ENCODE results near the gene TRAF1. TPM values are rescaled to one million over a fixed set of nuclear protein-coding genes. Genes with fewer than 3 reads are reported as not detected.

Gene TRAF1
- polyA plus RNA-seq, 1 donor from 2014 or later = 0.89 TPM

- Histone ChIP-seq H3K9ac (ENCODE audit: low read length) (no peak overlapping the region), H4K20me1 (ENCODE audit: insufficient read depth) (no peaks in the 10 kb centered on the region), H3F3A (ENCODE audit: insufficient read depth, low read length, poor library complexity, severe bottlenecking) (no peaks in the 10 kb centered on the region), H3K36me3 (ENCODE audit: insufficient read depth, low read length) (no peaks in the 10 kb centered on the region), H3K4me2 (ENCODE audit: low read length) (no peak overlapping the region), H3K79me2 (replicated peaks; ENCODE audit: insufficient read depth, low read length) (no peaks in the 10 kb centered on the region), H3K9me3 (ENCODE audit: low read length) (no peaks in the 10 kb centered on the region), H3K27ac (ENCODE audit: low read length) (no peak overlapping the region), H3K27me3 (ENCODE audit: insufficient read depth, low read depth, low read length) (no peaks in the 10 kb centered on the region), H2AFZ (ENCODE audit: low read depth, low read length) (no peak overlapping the region), H3K9me2 (ENCODE audit: insufficient read depth, low read length) (no peaks in the 10 kb centered on the region), H3K4me3 (ENCODE audit: low read length) (no peak overlapping the region)
- TF ChIP-seq REST (IDR thresholded peaks at IDR 0.05; ENCODE audit: borderline replicate concordance) = no peak
- TF ChIP-seq CTCF (IDR thresholded peaks at IDR 0.05; ENCODE audit: poor library complexity, severe bottlenecking) = no peak
- no peak for TF ChIP-seq POLR2AphosphoS5 (IDR thresholded peaks at IDR 0.05)
- TF ChIP-seq TAF1 (IDR thresholded peaks at IDR 0.05; ENCODE audit: low read depth) = no peak
- TF ChIP-seq MXI1 (conservative IDR thresholded peaks at IDR 0.05; ENCODE audit: poor library complexity, severe bottlenecking) = no peak
- TF ChIP-seq EP300 (conservative IDR thresholded peaks at IDR 0.05; ENCODE audit: poor library complexity, severe bottlenecking) = no peak
- TF ChIP-seq SMC3 (conservative IDR thresholded peaks at IDR 0.05; ENCODE audit: poor library complexity) = no peak
- no peak for TF ChIP-seq EZH2 (IDR thresholded peaks at IDR 0.05; ENCODE audit: borderline replicate concordance, insufficient read depth, low read length, poor library complexity, severe bottlenecking)
- no peak for TF ChIP-seq RAD21 (conservative IDR thresholded peaks at IDR 0.05)
These were observed 15.8 kb upstream of the TRAF1 start for GRCh38 chr9:120942186-120943001.

- H3K4me2 ChIP-seq (ENCODE audit: low read length) = no peak overlapping the region
- H3K79me2 ChIP-seq (replicated peaks; ENCODE audit: insufficient read depth, low read length) = no peaks in the 10 kb centered on the region
- H3K9ac ChIP-seq (ENCODE audit: low read length) = no peak overlapping the region
- no peak for TF ChIP-seq TAF1 (IDR thresholded peaks at IDR 0.05; ENCODE audit: low read depth)
- no peaks in the 10 kb centered on the region for H3K9me2 ChIP-seq (ENCODE audit: insufficient read depth, low read length)
- H3K4me3 ChIP-seq (ENCODE audit: low read length) = no peak overlapping the region
- no peak overlapping the region for H2AFZ ChIP-seq (ENCODE audit: low read depth, low read length)
- no peaks in the 10 kb centered on the region for H4K20me1 ChIP-seq (ENCODE audit: insufficient read depth)
- no peaks in the 10 kb centered on the region for H3F3A ChIP-seq (ENCODE audit: insufficient read depth, low read length, poor library complexity, severe bottlenecking)
- H3K9me3 ChIP-seq (ENCODE audit: low read length) = no peaks in the 10 kb centered on the region
- H3K36me3 ChIP-seq (ENCODE audit: insufficient read depth, low read length) = no peaks in the 10 kb centered on the region
- no peaks in the 10 kb centered on the region for H3K27me3 ChIP-seq (ENCODE audit: insufficient read depth, low read depth, low read length)
- no peak overlapping the region for H3K27ac ChIP-seq (ENCODE audit: low read length)
These were observed 14.6 kb upstream of the TRAF1 start for GRCh38 chr9:120941046-120941770.

Data from neural cell (in vitro differentiated cells).